HG02970 (cell line): ENCODE results near the gene OBP2A.

Experiments
- ATAC-seq: cut with Tn5 transposase; IDR thresholded peaks from one replicate; pipeline ENCODE4 v1.9.1; 2021; ENCODE audit warnings: mild to moderate bottlenecking, moderate library complexity, moderate number of reproducible peaks; ENCODE audit not compliant: unreplicated experiment, low FRiP score

OBP2A gene

GRCh38 chr9:135551031-135551430, 5.1 kb downstream of the OBP2A start:
- no peak for ATAC-seq

DNA sequence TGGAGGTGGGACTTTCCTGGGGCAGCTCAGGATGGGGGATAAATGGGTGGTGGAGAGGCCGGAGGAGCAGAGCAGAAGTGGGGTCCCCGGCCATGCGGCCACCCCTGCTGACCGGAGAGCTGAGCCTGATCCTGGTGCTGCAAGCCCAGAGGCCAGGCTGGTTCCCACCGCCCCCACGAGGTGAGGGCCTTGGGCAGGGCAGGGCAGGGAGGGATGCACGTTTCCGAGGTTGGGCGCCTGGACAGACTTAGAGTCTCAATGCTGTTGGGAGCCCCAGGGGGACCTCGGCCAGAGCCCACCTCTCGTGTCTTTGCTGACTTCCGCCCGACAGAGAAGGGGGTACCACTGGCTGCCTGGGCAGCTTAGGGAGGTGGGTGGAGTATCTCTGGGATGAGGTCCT, 5.5 kb downstream of the OBP2A start:
- ATAC-seq = no peak

GRCh38 chr9:135552021-135552697, 6.2 kb downstream of the OBP2A start:
- no peak for ATAC-seq

DNA sequence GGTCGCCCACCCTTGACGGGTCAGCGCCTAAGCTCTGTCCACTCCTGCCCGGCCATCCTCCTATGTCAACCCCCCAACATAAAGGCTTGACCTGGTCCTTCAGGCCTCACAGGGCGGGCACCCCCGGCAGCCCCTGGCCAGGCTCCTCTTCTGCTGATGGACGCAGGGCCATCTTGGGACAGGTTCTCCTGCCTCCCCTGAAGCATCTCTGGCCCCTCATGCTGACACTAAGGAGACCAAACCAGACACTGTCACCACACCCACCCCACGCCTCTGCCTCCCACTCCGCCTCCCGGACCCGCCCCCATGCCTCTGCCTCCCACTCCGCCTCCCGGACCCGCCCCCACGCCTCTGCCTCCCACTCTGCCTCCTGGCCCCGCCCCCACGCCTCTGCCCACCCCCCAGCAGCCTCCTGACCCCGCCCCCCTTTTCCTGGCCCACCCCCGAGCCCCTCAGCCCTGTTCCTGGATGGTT, 6.8 kb downstream of the OBP2A start:
- ATAC-seq = no peak

DNA sequence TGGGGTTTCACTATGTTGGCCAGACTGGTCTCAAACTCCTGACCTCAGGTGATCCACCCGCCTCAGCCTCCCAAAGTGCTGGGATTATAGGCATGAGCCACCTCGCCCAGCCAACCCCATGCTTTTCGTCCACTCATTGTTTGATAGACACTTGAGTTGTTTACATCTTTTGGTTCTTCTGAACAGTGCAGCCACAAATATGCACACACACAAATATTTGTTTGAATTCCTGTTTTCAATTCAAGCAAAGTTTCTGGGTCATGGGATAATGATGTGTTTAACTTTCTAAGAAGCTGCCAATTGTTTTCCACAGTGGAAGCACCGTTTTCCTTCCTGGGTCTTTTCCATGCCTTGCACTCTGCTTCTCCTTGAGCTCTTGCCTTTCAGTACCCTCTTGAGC, 8.8 kb downstream of the OBP2A start:
- no peak for ATAC-seq

DNA sequence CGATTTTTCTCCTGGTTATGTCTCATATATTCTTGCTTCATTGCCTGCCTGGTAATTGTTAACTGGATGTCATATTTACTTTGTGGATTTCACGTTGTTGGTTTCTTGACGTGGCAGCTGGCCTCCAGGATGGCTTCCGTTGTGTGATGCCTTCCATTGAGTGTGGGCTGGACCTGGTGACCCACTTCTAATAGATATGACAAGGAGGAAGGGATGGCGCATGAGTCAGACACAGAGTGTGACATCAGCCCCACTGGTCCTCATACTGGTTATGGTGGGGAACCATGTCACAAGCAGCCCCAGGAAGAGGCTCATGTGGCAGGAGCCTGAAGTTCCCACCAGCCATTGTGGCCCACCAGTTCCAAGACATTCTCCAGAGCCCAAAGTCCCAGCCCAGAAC, 9.3 kb downstream of the OBP2A start:
- ATAC-seq = no peak

DNA sequence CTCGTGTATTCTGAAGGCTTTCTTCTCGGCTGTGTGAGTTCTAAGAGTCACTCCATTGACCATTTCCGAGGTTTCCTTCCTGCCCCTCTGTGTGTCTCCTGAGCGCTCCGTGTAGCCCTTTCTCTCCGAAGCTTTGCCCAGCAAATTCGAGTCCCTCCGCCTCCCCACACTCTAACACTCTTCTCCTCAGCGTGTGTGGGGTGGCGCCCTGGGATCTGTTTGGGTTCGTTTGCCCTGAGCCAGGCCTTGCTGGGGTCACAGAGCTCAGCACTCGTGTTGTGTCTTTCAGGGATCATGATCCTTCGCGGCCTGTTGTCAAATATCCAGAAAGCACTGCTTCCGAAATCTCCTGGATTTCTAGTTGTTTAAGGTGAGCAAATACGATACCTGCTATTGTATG, 10.0 kb downstream of the OBP2A start:
- ATAC-seq = no peak

DNA sequence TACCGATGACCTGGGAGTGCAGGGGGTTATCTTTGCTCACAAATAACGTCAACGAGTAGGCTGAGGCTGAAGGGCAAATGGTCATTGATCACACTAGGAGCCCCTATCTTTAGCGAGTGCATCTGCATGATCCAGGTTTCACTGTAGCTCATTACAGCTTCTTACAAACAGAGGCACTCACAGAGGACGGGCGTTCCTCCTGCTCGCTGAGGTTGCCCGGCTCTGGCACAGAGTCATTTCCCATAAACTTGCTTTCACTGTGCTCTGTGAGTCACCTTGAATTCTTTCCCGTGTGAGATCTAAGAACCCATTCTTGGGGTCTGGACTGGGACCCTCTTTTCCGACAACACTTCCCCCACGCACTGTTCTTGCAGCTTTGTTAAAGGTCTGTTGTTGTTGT, 13.7 kb downstream of the OBP2A start:
- no peak for ATAC-seq

GRCh38 chr9:135561391-135562234, 15.7 kb downstream of the OBP2A start, which contains the start of gene PAEP:
Gene PAEP, plus strand, starts transcription at chr9:135561756.
- ATAC-seq = no peak

DNA sequence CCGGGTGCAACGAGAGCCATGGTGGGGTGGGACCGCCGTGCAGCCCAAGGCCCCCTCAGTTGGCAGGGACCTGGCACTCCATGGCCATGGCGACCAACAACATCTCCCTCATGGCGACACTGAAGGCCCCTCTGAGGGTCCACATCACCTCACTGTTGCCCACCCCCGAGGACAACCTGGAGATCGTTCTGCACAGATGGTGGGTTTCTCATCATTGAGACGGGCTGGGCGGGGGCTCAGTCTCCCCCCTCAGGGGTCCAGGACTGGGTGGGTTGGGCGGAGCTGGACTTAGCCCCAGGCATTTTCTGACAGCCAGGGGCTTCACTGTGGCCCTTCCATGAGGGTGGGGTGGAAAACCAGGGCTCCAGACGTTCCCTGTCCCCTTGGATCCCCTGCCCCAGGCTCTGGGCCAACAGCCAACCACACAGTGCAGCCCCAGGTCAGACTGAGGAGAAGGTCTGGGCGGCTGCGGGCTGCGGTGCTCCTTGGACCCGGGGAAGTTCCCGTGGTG, 16.4 kb downstream of the OBP2A start:
- ATAC-seq = no peak

DNA sequence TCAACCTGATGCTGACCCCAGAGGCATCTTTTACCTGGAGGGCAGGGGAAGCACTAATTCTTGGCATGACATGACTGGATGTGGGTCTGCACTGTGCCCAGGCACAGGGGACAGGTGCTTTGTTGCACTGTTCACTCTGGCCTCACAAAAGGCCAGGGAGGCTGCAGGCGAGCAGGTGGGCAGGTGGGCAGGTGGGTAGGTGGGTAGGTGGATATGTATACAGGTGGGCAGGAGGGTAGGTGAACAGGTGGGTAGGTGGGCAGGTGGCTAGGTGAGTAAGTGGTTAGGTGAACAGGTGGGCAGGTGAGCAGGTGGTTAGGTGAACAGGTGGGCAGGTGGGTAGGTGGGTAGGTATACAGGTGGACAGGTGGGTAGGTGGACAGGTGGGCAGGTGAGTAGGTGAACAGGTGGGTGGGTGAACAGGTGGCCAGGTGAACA, 17.1 kb downstream of the OBP2A start:
- ATAC-seq = no peak

- no peak for ATAC-seq
Measured at GRCh38 chr9:135563858-135564257, 17.9 kb downstream of the OBP2A start.

DNA sequence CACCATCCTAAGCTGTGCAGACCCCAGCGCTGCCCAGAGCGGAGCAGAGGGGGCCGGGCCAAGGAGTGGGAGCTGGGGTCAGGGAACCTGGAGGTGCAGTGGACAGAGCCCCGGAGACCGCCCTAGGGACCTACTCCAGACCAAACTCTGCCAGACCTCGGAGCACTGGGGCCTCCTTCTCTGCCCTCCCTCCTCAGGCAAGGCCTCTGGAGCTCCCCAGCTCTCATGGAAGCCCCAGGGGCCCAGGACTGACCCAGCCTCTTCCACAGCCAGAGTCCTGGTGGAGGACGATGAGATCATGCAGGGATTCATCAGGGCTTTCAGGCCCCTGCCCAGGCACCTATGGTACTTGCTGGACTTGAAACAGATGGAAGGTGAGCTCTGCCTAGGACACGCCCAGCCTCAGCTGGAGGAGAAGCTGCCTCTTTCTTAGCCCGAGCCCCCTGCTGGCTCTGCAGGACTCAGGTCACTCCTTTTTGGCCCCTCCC, 19.3 kb downstream of the OBP2A start:
- ATAC-seq = no peak

GRCh38 chr9:135565636-135566035, 19.7 kb downstream of the OBP2A start:
- no peak for ATAC-seq

- no peak for ATAC-seq
Measured at GRCh38 chr9:135566552-135566951, 20.6 kb downstream of the OBP2A start.

DNA sequence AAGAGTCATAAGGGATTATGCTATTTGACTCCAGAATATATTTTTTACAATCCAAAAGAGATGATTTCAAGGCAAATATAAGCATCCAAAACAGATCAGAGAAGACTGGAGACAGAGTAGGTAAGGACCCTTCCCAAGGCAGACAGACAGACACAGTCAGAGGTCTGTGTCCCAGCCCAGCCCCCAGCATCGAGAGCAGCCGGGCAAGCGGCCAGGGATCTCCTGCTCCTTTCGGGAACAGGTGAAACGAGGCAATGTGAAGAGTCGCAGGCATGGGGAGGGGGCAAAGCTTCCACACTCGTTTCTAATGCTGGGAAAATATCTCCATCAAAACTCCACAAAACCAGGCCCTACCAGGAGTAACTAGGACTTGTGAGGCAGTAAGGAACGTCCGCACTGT, 21.4 kb downstream of the OBP2A start:
- ATAC-seq = no peak

- no peak for ATAC-seq
Measured at GRCh38 chr9:135568026-135568425, 22.1 kb downstream of the OBP2A start.

DNA sequence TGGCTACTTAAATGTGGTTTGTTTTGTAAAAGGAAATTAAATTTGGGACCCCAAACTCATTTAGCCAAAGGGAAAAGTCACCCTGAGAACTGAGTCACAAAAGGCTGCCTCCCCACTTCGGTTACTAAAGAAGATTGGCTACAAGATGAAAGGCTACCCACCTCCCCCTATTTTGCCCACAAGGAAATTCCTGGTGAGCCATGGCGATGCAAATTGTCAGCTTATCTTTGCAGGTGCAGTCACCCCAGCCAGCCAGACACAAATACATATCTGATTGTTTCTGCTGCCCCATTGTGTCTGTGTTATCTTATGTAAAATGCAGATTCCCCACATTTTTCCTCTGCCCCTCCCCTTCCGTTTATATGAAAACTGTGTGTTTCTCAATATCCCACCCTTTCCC, 24.5 kb downstream of the OBP2A start:
- no peak for ATAC-seq

DNA sequence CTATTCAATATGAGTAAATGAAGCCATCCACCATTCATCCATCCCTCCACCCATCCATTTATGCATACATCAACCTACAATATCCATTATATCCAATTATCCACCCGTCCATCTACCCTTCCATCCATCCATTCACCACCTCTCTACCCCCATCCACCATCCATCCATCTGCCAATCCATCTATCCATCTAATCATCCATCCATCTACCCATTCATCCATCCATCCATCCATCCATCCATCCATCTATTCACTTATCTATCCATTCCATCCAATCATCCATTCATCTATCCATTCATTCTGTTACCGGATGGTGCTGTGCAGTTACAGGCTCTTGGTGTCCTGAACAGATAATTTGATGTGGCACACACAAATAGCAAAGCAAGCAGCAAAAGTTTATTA, 26.3 kb downstream of the OBP2A start:
- no peak for ATAC-seq

GRCh38 chr9:135573124-135573523, 27.2 kb downstream of the OBP2A start:
- no peak for ATAC-seq

- no peak for ATAC-seq
Measured at GRCh38 chr9:135574331-135574730, 28.4 kb downstream of the OBP2A start.
